ENCODE measurements around the gene SMKR1.

The SMKR1 gene

GRCh38 chr7:129557686-129558481 is 55.6 kb downstream of the SMKR1 start:
- no peak overlapping the region for H3K27ac ChIP-seq
- DNase-seq (ENCODE audit: low spot score): no peak
- TF ChIP-seq CTCF (IDR thresholded peaks at IDR 0.05): no peak
- H3K4me3 ChIP-seq: no peak overlapping the region

GRCh38 chr7:129559564-129559963 is 57.2 kb downstream of the SMKR1 start:
- DNase-seq (ENCODE audit: low spot score): no peak
- no peak for TF ChIP-seq CTCF (IDR thresholded peaks at IDR 0.05)
- no peak overlapping the region for H3K27ac ChIP-seq

GRCh38 chr7:129560831-129561230 is 58.5 kb downstream of the SMKR1 start:
- no peak overlapping the region for H3K27ac ChIP-seq
- TF ChIP-seq CTCF (IDR thresholded peaks at IDR 0.05): no peak
- no peak for DNase-seq (ENCODE audit: low spot score)
- H3K4me3 ChIP-seq: no peak overlapping the region

More at GRCh38 chr7:129559564-129559963, 57.2 kb downstream of the SMKR1 start:
- no peak overlapping the region for H3K4me3 ChIP-seq

- no peak for DNase-seq (ENCODE audit: low spot score)
- H3K4me3 ChIP-seq: no peak overlapping the region
- no peak for TF ChIP-seq CTCF (IDR thresholded peaks at IDR 0.05)
- H3K27ac ChIP-seq: no peak overlapping the region
Observed at GRCh38 chr7:129561677-129562359, 59.5 kb downstream of the SMKR1 start.

All from coronary artery (tissue), 2 donors.